HG02973 (cell line): Measurements from ENCODE around the gene SIRPB2.
"Not testable (repeated sequence)": the region's sequence is repeated elsewhere in the genome, so short reads cannot be mapped to it uniquely, and the experiment has no call there.

ENCODE experiments used
- ATAC-seq: cut with Tn5 transposase; IDR thresholded peaks from one replicate; pipeline ENCODE4 v1.9.1; 2021; ENCODE audit warnings: moderate library complexity; ENCODE audit not compliant: unreplicated experiment

SIRPB2 gene

GRCh38 chr20:1500496-1500895 lies 9.3 kb upstream of the SIRPB2 start:
- ATAC-seq: no peak

DNA sequence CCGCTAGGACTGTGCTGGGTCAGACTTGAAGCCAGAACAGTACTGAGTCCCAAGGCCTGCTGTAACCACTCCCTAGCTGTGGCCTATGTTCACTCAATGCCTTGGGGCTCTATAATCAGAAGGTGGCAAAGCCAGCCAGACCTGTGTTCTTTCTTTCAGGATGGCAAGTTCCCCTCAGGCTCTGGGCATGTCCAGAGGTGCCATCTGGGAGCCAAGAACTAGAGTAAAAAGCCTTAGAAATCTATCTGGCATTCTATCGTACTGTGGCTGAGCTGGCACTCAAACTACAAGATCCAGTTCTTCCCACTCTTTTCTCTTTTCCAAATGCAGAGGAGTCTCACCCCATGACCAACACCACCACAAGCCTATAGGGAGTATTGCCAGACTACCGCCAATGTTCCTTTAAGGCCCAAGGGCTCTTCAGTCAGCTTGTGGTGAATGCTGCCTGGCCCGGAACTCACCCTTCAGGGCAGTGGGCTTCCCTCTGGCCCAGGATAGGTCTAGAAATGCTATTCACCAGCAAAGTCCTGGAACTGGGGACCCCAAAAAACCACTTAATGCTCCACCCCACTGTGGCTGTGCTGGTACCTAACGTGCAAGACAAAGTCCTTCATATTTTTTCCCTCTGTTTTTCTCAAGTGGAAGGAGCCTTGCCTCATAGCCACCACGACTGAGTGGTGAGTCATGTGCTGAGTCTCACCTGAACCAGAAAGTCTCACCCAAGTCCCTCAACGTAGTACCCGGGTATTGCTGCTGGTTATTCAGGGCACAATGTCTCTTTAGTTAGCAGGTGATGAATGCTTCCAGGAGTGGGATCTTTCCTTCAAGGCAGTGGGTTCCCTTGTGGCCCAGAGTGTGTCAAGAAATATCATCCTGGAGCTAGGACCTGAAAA lies 8.6 kb upstream of the SIRPB2 start:
- ATAC-seq: no peak

DNA sequence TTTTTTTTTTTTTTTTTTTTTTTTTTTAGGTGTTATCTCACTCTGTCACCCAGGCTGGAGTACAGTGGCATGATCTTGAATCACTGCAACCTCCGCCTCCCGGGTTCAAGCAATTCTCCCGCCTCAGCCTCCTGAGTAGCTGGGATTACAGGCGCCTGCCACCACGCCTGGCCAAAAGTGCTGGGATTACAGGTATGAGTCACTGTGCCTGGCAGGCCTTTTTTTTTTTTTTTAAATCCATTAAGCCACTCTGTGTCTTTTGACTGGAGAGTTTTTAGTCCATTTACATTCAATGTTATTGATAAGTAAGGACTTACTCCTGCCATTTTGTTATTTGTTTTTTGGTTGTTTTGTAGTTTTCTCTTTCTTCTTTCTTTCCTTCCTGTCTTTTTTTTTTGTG lies 6.2 kb upstream of the SIRPB2 start:
- not testable (repeated sequence) for ATAC-seq

DNA sequence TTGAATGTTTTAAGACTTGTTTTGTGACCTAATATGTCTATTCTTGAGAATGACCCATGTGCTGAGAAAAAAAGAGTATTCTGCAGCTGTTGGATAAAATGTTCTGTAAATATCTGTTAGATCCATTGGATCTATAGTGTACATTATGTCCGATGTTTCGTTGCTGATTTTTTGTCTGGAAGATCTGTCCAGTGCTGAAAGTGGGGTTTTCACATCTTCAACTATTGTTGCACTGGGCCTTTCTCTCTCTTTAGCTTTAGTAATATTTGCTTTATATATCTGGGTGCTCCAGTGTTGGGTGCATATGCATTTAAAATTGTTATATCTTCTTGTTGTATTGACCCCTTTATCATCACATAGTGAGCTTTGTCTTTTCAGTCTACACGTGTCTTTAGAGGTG lies 5.7 kb upstream of the SIRPB2 start:
- no peak for ATAC-seq

DNA sequence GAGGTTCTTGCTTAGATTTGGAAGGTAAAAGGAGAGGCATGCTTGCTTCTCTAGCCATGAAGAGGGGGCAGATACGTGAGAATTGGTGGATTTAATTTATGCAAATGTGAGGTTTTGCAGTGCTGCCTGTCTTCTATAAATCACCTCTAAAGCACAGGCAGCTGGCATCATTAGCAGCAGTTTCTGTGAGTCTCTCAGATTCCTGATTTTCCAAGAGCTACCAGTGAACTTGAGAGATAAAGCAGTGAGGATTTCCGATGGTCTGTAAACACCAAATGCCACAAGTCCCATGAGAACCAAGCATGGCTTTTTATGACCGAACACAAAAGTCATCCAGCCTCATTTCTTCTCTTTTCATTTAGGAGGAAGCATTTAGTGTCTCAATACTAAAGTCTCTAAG lies 3.2 kb upstream of the SIRPB2 start:
- no peak for ATAC-seq

GRCh38 chr20:1493536-1493935 lies 2.3 kb upstream of the SIRPB2 start:
- no peak for ATAC-seq

DNA sequence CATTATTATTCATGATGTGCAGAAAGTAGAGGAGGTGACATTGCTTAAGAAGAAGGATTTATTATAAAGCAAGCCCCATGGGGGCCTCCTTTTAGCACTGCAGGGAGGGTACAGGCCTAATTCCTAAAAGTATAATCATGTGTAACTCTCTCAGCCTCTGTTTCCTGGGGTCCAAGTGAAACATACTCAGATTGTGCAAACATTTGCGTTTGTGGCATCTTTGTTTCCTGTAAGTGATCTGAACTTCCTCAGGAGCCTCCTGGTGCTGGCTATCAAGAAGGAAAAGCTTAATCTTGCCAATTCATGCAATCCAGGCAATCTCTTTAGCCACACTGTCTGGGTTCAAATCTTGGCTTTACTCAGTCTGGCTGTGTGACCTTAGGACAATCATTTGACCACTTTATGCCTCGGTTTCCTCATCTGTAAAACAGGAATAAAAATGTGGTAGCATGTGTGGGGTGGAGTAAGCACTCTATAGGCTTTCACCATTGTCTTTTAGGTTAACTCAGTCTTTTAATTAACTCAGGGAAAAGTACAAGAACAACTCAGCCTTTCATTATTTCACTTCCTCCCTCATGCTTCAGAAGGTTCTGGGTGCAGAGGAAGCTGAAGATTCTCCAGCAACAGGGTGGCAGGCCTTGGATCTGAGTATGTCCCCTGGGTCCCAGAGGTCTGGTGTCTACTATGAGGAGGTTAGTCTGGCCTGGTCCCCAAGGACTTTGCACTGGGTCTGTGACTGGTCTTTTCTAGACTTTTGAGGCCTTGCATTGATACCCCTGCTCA lies 831 bp upstream of the SIRPB2 start:
- no peak for ATAC-seq

DNA sequence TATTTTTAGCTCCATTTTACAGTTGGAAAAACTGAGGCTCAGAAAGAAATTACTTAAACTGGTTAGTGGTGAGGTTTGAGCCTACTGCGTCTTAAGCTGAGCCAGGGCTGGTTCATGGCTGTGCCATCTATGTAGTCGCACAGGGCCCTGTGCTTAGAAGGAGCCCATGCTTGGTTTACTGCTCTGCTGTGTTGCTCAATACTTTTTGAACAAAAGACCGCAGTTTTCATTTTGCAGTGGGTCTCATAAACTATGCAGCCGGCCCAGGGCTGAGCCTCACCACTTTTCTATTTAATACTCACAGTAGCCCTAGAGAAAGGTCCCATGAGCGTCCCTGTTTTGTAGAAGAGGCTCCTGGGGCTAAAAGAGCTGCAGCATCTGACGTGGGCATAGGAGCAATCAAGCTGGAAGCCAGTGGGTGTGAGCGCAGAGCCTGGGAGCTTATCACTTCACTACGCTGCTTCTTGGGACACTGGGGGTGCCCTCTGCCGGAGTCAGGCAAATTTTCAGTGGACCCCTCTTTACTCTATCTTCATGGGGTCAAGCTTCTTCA lies 501 bp downstream of the SIRPB2 start:
- ATAC-seq: no peak

DNA sequence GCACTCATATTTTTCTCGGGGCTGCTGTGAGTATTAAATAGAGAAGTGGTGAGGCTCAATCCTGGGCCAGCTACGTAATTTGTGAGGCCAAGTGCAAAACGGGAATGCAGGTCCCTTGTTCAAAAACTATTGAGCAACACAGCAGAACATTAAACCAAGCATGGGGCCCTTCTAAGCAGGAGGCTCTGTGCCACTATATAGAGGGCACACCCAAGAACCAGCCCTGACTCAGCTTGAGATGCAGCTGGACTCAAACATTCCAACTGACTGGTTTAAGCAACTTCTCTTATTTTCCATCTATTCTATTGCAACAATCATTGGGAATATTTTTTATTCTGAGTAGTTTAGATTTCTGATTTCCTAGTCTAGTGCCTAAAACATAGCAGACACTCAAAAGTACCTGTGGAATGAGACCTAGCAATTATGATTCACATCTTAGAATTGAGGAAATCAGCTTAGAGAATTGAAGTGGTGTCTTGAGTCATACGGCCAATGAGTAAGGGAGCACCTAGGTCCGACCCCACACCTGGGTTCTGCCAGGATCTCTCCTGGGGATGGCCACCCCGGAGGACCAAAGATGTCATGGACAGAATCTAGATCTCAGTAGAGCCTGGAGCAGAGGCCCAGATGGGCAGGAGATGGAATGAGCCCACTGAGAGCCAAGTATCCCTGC lies 1.3 kb downstream of the SIRPB2 start:
- ATAC-seq: no peak

- no peak for ATAC-seq
These were observed 1.9 kb downstream of the SIRPB2 start for GRCh38 chr20:1489325-1489724.

DNA sequence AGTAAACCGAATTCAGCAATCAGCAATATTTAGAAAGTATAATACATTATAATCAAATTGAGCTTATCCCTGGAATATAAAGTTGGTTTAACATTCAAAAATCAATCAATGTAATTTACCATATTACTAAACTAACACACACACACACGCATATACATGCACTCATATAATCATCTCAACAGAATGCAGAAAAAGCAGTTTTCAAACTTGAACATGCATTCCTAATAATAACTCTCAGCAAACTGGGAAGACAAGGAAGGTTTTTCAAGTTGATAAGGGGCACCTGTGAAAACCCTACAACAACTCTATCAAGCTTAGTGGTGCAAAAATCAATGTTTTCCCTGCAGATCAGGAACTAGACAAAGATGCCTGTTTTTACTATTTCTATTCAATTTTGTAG lies 4.7 kb downstream of the SIRPB2 start:
- no peak for ATAC-seq

GRCh38 chr20:1484438-1485116 lies 6.6 kb downstream of the SIRPB2 start:
- ATAC-seq: no peak

DNA sequence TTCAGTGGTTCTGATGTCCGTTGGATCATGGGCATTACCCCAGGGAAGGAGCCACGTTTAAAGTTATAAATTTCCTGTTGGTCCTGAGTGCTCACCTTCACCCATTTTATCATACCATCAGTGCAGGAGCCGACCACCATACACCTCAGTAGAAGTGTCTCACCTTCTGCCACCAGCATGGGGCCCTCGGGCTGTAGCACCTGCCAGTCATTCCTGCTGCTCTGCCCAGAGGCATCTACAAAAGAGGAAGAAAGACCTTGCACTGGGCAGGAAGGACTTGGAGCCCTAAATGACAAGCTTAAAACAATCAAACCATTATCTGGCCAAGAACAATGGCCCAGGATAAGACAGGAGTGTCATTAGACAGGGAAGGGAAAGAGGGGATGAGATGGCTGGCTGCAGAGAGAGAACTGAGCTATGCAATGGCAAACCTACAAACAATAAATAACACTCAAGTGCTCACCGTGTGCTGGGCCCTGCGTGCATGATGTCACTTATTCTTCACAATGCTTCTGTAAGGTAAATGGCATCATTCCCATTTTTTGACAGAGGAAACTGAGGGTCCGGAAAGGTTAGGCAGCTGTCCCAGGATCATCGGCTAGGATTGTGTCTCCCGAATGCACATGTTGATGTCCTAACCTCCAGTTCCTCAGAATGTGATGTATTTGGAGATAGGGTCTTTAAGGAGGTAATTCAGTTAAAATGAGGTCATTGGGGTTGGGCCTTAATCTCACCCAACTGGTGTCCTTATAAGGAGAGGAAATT lies 11.2 kb downstream of the SIRPB2 start:
- ATAC-seq: no peak

- ATAC-seq: no peak
These were observed 12.7 kb downstream of the SIRPB2 start for GRCh38 chr20:1478566-1478965.

GRCh38 chr20:1477896-1478490 lies 13.2 kb downstream of the SIRPB2 start:
- ATAC-seq: no peak

GRCh38 chr20:1474817-1475603 lies 16.2 kb downstream of the SIRPB2 start:
- ATAC-seq: no peak

DNA sequence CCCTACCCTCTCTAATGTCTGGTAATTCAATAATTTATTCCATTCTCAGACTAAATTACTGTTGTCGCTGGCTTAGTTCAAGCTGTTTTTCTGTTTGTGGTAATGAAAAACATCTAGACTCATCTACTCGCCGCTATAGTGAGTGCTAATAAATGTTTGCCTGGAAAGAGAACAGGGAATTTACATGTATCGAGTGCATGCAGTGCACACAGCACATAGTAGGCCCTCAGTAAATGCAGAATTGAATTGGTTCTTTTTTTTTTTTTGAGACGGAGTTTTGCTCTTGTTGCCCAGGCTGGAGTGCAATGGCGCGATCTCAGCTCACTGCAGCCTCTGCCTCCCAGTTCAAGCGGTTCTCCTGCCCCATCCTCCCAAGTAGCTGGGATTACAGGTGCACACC lies 16.9 kb downstream of the SIRPB2 start:
- no peak for ATAC-seq

DNA sequence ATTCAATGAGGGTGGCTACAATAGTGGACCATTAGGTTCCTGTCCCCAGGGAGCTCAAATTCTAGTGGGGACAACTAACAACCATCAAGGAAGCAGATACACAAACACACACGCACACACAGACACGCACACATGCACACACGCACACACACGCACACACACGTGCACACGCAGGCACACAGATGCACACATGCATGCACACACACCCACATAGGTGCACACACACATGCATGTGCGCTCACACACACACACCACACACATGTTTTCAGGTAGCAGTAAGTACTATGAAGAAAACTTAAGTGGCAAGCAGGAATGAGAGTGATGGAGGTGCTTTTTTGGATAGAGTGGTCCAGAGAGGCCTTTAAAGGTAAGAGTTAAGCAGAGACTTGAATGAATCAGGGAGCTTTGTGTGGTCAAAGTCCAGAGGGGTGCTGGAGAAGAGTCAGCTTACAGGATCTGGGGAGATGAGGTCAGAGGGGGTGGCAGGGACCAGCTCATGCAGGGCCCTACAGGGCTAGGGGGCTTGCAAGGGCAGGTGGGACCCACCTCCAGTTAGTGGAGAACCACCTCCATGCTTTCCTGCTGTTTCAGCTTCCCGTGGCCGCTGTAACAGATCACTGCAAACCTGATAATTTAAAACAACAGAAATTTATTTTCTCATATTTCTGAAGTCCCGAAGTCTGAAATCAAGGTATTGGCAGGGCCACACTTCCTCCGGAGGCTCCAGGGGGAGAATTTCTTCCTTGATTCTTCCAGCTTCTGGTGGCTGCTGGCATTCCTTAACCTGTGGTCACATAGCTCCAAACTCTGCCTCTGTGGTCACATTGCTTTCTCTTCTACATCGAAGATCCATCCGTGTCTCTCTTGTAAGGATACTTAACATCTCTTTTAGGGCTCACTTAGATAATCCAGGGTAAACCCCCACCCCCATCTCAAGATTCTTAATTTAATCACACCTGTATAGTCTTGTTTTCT lies 17.7 kb downstream of the SIRPB2 start:
- no peak for ATAC-seq
